CD4-positive, alpha-beta T cell treated with Interferon gamma for 1 hour (primary cell): Measurements from ENCODE around the gene KIAA1217.
"Not testable (repeated sequence)": the region's sequence is repeated elsewhere in the genome, so short reads cannot be mapped to it uniquely, and the experiment has no call there.

Experiments used
- DNase-seq: peaks from one replicate; pipeline ENCODE4 v3.0.0-alpha.2; 2020

KIAA1217 gene

DNA sequence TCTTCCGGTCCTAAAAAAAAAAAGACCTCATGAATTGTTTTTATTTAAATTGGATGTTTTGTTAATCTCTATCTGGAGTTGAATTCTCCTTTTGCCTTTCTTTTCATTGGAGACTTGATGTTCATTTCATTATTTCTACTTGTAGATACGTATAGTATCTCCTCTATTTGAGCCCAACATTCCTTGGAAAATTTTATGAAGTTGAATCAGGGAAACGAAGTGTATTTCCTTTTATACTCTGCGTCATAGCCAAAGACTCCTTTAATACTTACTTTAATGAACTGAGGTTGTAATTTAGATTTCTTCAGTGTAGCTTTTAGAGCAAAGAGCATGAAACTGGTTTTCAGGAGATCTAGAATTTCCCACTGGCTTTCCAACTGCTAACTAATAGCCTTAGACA lies 132.4 kb downstream of the KIAA1217 start:
- no peak for DNase-seq

DNA sequence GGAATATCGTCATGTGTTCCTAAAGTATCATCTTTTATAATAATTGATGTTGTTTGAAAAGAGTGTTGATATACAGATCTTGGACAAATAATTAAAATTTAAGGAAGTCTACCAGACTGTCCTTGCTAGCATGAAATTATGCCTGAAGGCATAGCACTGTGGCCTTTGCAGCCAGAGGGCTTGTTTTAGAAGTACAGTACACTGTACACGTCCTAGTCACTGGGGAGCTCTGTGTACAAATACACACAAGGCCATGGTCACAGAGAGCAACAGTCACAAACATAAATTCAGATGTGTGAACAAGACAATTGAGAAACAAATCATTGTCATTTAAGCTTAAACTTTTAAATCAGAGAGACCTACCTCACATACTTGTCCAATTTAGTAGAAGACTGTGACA lies 133.0 kb downstream of the KIAA1217 start:
- DNase-seq: no peak

DNA sequence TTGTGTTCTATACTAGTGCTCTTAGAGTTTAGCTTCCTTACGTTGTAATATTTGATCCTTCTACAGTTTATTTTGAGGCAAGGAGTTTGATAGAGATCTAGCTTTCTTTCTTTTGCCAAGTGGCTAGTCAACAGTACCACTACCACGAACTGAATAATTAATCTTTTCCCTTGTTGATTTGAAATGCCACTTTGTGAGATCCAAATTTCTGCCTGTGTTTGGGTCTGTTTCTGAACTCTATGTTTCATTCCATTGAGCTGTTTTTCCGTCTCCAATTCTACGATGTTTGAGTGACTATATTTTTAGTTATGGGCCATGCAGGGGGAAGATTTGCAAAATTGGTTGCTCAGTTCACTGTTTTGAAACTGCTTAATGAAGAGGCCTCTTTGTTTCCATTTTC lies 134.7 kb downstream of the KIAA1217 start:
- DNase-seq: no peak

DNA sequence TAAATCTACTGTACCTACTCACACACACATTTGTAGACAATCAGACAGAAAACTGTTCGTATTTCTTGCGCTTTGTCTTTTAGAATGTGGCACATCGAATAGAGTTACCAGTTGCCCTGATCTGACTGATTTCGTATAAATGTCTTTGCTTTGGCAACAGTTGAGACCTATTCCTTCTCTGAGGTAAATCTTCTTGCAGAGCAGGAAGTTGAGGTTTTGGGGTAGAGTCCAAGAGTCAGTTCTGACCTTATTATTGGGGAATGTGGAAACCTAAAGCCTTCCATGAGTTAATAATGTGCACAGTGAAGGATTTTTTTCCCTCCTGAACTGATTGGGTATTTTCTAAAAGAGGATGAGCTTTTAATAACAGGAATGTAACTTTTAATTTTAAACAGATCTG lies 135.3 kb downstream of the KIAA1217 start:
- DNase-seq: no peak

DNA sequence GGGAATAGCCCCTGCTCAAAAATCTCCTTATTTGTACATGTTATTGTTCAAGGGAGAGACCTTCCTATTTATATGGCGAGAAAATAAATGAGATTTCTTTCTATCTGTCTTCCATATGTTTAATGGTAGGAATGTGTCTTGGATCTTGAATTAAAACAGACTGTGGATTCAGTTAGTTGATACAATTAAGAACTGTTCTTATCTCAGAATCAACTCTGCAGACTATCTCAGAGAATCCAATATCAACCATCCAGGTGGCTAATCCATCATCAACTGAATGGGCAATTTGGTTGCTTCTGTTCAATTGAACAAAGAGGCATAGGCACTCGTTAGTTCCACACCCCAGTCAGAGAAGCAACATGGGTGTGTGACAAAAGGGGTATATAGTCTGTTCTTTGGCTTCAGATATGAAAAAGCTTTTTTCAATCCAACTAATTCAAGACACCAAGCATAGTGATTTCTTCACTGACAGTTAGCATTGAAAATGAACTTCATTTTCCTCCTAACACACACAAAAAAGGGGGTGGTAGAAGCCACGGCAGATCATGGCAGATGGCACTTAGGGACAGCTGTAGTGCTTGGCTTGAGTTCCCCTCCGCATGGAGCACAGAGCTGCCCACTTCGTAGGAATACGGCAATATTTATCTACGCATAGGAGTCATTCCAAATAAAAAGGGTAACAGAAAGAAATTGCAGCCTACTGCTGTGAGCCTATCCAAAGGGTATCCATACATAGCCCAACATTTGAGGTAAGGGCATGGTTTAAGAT lies 135.9 kb downstream of the KIAA1217 start:
- DNase-seq: no peak

DNA sequence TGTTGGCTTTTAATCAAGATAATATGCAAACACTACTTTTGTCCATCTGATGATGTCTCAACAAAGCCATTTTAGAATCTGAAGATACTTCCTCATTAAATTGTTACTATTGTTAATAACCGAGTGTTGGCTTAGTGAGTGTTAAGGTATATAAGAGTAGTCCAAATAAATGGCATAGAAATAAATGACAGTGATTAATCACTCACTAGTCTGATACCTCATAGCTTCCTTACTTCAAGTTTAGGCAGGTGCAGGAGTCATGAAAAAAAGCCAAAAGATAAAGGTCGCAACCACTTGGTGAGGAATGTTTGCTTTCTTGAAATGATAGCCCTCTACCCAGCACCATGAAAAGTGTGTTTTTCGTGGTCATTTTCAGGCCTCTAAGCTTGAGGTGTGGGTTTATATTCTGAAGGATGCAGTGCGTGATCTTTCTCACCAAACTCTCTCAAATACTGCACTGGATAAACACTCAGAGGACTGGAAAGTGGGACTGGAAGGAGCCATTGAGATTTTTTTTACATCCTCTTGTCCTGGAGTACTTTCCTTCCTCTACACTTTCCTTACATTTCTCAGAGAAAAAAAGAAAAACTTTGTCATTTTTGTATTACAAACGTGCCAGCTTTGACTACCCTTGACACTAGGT lies 138.1 kb downstream of the KIAA1217 start:
- no peak for DNase-seq

DNA sequence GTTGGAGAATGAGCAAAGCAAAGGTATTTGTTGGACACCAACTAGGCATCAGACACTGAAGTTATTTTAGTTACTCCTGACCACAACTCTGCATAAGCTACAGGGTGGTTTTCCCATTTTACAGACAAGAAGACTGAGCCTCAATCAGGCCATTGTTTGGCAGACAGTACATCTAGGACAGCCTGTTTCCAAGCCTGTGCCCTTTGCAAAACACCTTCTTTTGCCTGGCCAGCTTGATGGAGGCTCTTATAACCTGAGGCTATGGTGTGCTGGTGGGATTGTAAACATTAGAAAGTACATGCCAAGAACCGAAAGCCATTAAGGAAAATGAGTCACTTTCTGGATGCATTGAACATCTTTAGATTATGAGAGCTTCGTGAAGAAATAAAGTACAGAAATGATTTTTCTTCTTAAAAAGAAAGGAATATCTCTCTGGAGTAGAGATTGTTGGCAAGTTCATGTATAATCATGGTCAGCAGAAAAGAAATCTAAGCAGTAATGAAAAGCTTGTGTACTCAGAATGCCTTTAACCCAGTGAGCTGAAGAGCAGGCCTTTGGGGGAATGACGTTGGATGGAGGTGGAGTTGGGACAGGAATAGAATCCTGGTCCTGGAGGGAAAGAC lies 140.6 kb downstream of the KIAA1217 start:
- no peak for DNase-seq

DNA sequence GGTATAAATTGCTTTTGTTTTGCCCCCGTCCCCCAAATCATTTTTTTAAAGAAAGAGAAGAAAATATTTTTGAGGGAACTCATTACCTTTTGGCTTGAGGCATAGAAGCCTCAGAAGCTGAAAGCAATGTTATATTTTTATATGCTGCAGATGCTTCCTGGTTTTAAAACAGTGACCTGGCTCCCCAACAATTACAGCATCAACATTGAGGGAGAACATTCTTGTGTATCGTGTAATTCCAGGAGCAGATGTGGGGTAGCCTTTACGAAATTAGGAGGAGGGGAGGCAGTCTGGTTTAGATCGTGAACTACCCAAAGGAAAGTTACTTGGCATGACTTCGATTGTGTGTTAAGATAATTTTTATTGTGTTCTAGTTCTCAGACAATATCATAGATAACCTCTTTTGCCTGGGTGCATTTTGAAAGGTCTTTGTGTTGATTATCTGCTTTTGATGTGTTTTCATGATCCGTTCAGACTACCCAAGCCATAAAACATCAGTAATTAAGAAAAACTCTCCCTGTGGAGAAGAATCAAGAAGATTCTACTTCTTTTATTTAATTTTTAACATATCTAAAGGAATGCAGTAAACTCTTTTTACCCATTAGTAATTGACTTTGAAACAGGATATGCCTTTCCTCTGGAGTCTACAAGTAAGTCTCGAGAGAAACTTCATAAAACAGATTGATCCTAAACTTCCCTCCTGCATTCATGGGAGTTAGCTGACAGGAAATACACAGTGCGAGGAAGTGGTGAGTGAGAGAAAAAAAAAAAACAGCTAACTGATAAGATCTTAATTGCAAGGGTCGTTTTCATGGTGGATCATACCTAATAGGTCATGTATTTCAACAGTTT lies 141.4 kb downstream of the KIAA1217 start:
- DNase-seq: no peak

DNA sequence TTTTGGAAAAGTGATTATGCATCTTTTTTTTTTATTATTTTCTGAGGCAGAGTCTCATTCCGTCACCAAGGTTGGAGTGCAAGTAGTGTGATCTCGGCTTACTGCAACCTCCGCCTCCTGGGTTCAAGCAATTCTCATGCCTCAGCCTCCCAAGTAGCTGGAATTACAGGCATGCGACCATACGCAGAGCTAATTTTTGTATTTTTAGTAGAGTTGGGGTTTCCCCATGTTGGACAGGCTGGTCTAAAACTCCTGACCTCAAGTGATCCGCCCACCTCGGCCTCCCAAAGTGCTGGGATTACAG lies 141.9 kb downstream of the KIAA1217 start:
- not testable (repeated sequence) for DNase-seq

DNA sequence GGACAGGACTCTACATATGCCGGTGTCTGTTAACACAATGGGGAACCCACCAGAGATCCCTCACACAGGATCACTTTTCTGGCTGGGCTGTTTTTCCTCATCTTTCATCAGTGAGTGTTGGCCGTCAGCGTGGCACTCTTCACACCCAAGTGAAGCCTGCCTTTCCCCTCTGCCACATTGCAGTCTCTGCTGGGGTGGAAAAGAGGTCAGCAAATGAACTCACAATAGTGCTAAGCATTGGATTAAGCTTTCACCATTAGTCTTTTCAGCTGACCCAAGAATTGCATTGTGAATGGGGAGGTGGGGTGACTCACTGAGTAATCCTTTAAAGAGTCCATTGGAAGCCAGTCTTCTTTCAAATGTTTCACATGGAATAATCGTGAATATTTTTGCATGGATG lies 143.0 kb downstream of the KIAA1217 start:
- DNase-seq: no peak

DNA sequence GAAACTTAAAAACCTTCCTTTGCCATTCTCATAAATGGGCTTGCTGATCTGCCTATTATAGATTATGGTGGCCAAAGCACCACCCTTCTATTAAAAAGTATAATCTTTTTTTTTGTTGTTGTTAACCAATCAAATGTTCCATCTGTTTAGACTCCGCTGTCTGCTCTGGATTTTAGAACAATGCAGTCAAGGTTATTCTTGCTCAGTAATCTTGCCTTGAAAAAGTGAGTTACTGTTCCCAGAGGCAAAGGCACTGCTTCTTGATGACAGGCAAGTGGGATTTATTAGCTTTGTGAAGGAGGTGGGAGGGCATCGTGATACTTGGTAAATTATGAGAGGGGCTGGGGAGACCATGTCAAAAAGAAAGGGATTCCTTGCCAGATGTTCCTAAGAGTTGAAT lies 143.5 kb downstream of the KIAA1217 start:
- no peak for DNase-seq

DNA sequence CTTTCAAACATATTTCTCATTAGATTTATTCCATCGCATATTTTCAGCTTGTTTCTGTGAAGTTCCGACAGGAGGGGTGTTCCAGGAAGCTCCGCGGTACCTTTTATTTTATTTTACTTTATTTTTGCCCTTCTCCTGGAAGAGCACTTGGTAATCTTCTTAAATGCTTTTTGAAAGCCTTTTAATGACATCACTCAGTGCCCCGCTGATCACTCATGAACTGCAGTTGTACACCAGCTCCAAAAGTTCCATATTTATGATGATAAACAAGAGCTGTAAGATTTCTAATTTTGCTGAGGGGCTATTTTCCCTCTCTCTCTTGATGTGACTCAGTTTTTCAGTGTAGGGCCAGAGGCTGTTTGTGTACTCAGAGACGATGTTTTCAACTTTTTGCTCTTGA lies 144.4 kb downstream of the KIAA1217 start:
- no peak for DNase-seq

DNA sequence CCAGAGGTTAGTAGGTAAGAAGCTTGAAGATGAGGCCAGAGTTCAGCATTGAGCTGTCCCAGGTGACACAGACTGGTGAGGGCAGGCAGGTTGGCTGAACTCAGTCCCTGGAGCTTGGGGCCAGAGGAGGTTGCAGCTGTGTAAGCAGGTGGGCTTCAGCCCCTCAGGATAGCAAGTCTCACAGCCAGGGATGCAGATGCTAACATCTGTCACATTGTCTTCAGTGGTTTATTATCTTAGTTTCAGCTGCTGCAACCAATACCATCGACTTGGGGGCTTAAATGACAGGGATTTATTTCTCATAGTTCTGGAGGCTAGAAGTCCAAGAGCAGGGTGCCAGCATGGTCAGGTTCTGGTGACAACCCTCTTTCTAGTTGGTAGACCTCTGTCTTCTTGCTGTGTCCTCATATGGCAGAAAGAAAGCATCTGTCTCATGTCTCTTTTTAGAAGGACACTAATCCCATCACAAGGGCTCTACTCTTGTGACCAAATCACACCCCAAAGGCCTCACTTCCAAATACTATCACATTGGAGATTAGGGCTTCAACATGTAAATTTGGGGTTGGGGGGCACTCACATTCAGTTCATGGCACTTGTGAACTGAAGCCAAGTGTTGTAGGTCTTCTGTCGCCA lies 146.2 kb downstream of the KIAA1217 start:
- no peak for DNase-seq

DNA sequence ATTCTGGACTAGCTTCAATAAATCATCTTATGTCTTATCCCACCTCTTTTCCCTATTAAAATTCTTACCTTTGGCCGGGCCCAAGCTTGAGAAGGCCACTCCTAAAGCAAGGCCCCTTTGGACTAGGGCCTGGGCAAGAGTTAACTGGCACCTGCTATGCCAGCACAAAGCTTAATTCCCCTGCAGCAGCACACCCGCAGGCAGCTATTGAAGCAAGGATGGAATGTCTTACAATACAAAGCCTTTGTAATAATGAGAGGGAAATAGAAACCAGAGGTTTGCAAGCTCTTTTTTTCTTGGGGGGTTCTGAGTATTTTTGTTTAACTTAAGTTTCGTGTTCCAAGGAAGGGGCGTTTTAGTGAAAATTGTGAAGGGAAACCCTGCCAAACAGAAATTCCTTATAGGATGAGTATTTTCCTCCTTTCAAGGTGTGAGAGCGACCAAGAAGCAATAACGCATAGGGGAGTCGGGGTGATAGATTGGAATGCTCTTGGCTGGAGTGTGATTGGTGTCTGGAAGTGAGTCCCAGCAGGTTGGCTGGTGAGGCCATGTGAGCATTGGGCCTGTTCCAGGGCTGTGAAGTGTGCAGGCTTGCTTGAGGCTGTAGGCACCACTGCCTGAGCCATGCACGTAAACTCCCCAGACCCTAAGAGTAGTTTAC lies 148.5 kb downstream of the KIAA1217 start:
- no peak for DNase-seq

DNA sequence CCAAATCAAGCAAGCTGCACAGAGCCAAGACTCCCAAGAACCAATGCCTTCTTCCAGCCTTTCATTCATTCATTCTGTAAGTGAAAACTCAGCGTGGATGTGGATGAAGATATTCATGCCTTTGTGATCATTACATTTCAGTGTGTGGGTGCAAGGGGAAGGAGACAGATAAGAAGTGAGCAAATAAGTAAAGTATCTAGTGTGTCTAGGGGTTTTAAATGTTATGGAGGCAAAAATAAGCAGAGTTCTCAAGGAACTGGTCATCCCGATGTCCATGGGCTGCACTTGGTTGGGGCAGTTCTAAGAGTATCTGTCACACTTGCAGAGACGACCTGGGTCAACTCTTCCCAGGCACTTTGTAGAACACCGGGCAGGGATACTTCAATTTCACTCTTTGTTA lies 149.1 kb downstream of the KIAA1217 start:
- no peak for DNase-seq

DNA sequence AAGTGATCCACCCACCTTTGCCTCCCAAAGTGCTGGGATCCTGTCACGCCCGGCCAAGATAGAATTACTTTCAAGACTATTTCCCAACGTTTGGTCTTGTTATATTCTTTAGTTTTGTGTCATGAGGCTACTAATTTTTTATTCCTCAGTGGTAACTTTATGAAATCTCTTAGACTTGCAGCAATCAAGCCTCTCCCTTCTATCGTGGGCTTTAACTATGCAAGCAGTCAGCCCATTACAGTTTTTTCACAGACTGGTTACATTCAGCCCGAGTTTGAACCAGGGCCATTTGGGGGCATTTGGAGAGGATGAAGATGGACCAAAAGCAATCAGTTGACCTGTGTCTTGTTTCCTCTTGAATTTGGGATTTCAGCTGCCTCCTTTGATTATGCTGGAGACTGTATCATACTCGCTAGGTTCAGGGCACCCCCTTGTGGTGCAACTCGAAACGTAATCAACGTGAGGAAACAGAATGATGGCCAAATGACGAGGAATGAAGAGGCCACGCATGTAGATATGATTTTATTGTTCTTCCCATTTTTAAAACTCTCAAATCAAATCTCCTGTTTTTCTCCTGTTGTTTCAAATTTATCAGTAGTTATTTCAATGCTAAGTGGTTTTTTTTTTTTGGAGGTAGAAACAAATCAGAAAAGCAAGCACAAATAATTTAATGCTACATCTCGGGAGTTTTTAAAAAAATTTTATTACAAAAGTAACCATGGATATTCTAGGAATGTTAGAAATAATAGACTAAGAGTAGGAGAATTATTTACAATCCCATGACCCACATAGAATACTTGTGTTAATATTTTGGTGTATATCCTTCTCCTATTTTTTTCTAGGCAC lies 151.6 kb downstream of the KIAA1217 start:
- no peak for DNase-seq

DNA sequence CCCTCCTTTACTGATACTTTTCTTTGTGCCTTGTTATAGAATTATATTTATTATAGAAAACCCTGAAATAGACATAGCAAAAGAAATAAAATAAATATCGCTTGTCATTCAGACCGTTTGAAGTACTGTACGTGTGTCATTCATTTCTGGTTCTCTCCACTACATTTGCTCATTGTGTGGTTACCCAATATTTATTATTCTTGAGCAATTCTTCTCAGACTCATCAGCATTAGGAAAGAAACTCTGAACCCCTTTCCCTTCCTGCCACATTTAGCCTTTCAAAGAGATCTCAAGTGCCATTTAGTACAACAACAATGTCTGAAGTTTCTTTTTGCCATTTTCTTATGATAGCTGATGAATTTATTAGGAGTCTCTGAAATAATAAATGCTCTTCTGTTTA lies 154.1 kb downstream of the KIAA1217 start:
- no peak for DNase-seq

DNA sequence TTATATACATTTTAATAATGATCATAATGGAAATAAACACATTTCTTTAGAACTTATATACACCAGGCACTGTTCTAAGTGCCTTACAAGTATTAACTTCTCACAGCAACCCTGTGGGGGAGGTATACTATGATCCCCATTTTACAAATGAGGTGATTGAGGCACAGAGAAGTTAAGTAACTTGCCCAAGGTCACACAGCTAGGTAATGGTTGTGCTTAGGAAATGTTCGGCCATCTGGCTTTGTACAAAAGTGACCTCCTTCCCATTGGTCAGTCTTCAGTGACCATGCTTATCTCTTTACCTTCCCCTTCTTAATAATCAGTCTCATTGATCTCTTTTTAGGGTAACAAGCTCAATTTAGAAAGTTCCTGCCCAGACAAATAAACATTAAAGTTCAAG lies 158.8 kb downstream of the KIAA1217 start:
- no peak for DNase-seq

DNA sequence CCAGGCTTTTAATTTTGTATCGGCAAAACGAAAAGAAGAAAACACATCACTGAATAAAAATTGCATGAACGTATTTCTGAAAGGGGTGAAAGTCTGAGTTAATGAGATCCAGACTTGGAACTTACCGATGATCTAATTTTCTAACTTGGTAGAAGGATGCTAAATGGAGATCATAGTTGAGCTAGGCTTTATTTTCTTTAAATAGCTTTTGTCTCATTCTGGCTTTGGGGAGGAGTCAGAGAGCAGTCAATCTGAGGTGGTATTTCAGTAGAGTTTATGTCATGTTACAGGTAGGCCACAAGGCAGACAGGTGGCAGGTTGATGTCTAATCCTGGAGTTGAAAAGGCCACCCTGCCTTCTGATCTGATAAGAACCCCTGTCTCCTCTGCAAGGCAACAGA lies 161.9 kb downstream of the KIAA1217 start:
- no peak for DNase-seq

DNA sequence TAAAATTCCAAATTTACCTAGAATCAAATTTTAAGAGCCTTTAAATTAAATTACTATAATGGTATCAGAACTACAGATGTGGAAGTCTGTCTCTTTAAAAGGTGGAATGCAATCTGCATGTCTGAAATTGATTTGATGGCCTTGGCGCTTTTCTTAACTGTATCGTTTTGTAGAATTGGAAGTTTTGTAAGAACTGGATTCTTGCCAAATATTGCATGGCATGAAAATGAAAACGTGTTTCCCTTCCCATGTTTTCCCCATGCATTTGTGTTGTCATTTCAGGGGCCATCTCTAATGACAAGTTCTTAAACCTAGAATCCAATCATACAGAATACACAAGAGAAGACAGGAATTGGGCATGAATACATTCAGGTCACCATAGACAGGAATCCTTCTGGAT lies 162.5 kb downstream of the KIAA1217 start:
- DNase-seq: no peak

DNA sequence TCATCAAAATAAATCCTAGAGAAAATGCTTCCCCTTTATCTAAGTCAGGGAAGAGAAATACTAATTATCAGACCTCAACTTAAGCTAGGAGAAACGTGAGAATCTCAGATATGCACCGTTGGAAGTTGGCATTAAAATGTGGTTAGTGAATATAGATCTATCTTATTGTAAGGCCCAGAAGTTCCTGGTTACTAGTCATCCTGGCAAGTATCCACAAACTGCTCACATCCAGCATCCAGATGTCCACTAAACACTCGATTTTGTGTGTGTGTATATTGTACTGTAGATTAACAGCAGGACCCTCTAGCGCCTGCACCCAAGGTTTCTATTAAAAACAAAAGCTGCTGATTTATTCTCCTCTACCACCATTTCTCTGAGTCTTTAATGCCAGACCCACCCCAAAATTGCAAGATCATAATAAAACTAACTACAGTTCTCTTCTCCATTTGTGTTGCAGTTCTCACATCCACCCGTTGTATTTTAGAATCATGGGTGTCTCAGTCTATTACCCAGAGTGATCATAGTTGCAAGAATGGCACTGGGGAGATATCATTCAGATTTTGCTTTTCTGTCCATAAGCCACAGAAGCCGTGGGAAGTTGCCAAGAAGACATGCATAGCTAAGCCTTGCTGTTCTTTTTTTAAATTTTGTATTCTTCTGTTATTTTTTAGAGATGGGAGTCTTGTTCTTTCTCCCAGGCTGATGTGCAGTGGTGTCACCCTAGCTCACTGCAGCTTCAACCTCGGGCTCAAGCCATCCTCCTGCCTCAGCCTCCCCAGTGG lies 165.4 kb downstream of the KIAA1217 start:
- DNase-seq: no peak
